Measurements from ENCODE around the gene PHOX2A. TPM values are rescaled to one million over a fixed set of nuclear protein-coding genes. Genes with fewer than 3 reads are reported as not detected.
"Not testable (repeated sequence)": the region's sequence is repeated elsewhere in the genome, so short reads cannot be mapped to it uniquely, and the experiment has no call there.

PHOX2A gene
- total and polyA plus RNA-seq, 11 donors: not detected

- no peak for TF ChIP-seq CTCF (IDR thresholded peaks at IDR 0.05)
- no peak for TF ChIP-seq POLR2A (IDR thresholded peaks at IDR 0.05)
- Histone ChIP-seq H3K27ac (no peak overlapping the region), H3K36me3 (no peaks in the 10 kb centered on the region), H3K4me1 (no peaks in the 10 kb centered on the region), H3K27me3 (peaks cover 0 to 18% (median 0%) of the 10 kb centered on the region in 9 donors), H3K9me3 (no peaks in the 10 kb centered on the region), H3K4me3 (no peak overlapping the region)
- ATAC-seq: no peak
- DNase-seq: no peak
- intact Hi-C loops (cut with DNase I): no loop called here
These were observed 34.9 kb upstream of the PHOX2A start for GRCh38 chr11:72278905-72279304.

GRCh38 chr11:72274435-72274834 lies 30.5 kb upstream of the PHOX2A start:
- Histone ChIP-seq H3K4me1 (peaks cover 0 to 7% (median 0%) of the 10 kb centered on the region in 12 donors), H3K27ac (no peak overlapping the region), H3K9me3 (no peaks in the 10 kb centered on the region), H3K36me3 (no peaks in the 10 kb centered on the region), H3K4me3 (no peak overlapping the region), H3K27me3 (peaks cover 0 to 9% (median 0%) of the 10 kb centered on the region in 9 donors)
- DNase-seq (no peak), ATAC-seq (no peak)
- no peak for TF ChIP-seq POLR2A (IDR thresholded peaks at IDR 0.05)
- TF ChIP-seq CTCF (IDR thresholded peaks at IDR 0.05): no peak
- intact Hi-C loops (cut with DNase I): no loop called here
- WGBS, 4 donors: 85 to 89% (median 86%) methylated on average over 6 of the region's 6 CpGs

GRCh38 chr11:72271980-72272379 lies 28.0 kb upstream of the PHOX2A start:
- Histone ChIP-seq H3K4me1 (peaks cover 0 to 9% (median 0%) of the 10 kb centered on the region in 12 donors), H3K27ac (no peak overlapping the region), H3K9me3 (no peaks in the 10 kb centered on the region), H3K36me3 (no peaks in the 10 kb centered on the region), H3K27me3 (peaks cover 0 to 15% (median 0%) of the 10 kb centered on the region in 9 donors), H3K4me3 (no peak overlapping the region)
- no peak for TF ChIP-seq POLR2A (IDR thresholded peaks at IDR 0.05)
- no peak for TF ChIP-seq CTCF (IDR thresholded peaks at IDR 0.05)
- ATAC-seq: no peak
- DNase-seq: no peak
- intact Hi-C loops (cut with DNase I): no loop called here
- WGBS, 4 donors: 85 to 92% (median 89%) methylated on average over 1 of the region's 1 CpG

- DNase-seq (no peak), ATAC-seq (no peak)
- Histone ChIP-seq H3K27ac (no peak overlapping the region), H3K9me3 (no peaks in the 10 kb centered on the region), H3K36me3 (no peaks in the 10 kb centered on the region), H3K4me1 (peaks cover 0 to 9% (median 0%) of the 10 kb centered on the region in 12 donors), H3K4me3 (no peak overlapping the region), H3K27me3 (peaks cover 0 to 15% (median 0%) of the 10 kb centered on the region in 9 donors)
- TF ChIP-seq CTCF (IDR thresholded peaks at IDR 0.05) (no peak), POLR2A (IDR thresholded peaks at IDR 0.05) (no peak)
- WGBS, 4 donors: 71 to 87% (median 83%) methylated on average over 2 of the region's 2 CpGs
- intact Hi-C loops (cut with DNase I): no loop called here
These were observed 24.1 kb upstream of the PHOX2A start for GRCh38 chr11:72267956-72268617.

- H3K4me1 ChIP-seq; H3K4me3 ChIP-seq; H3K36me3 ChIP-seq; DNase-seq; H3K9me3 ChIP-seq; H3K27ac ChIP-seq; intact Hi-C loops (cut with DNase I); ATAC-seq: not testable (repeated sequence)
- WGBS, 4 donors: 72 to 76% (median 74%) methylated on average over 5 of the region's 5 CpGs
- peaks cover 0 to 15% (median 0%) of the 10 kb centered on the region in 9 donors for H3K27me3 ChIP-seq
These were observed 23.0 kb upstream of the PHOX2A start for GRCh38 chr11:72266960-72267359.
